Natural killer cell treated with Interleukin-12 subunit alpha and Interleukin-12 subunit beta and Interleukin-15 and Interleukin-18, amount 100 ng/mL, for 72 hours (primary cell): ENCODE results near the gene SUSD1. TPM values are rescaled to one million over a fixed set of nuclear protein-coding genes. Genes with fewer than 3 reads are reported as not detected.
"Not testable (repeated sequence)": the region's sequence is repeated elsewhere in the genome, so short reads cannot be mapped to it uniquely, and the experiment has no call there.

ENCODE experiments used
- ATAC-seq, 2 donors: fragments of 150-1000 bp; cut with Tn5 transposase in 1 of 2; sonication (Bioruptor Pico), chemical (Tn5 transposase) in 1 of 2; 2 replicates each; pipeline ENCODE4 v1.10.0; 2021
- DNase-seq: peaks from one replicate; pipeline ENCODE4 v3.0.0; 2022; ENCODE audit warnings: low spot score
- H3K27ac Mint-ChIP-seq, 2 donors: 1 replicate in 1 of 2; 2 replicates in 1 of 2; pipeline ENCODE4 v1.8.0; 2022; ENCODE audit warnings: mixed read lengths in 2 of 2, mild to moderate bottlenecking in 1 of 2, moderate library complexity in 1 of 2
- H3K27me3 Mint-ChIP-seq, 2 donors: 1 replicate in 1 of 2; 2 replicates in 1 of 2; pipeline ENCODE4 v1.8.0; 2022; ENCODE audit warnings: mixed read lengths in 2 of 2
- H3K36me3 Mint-ChIP-seq: one replicate; pipeline ENCODE4 v1.8.0; 2022; ENCODE audit warnings: mixed read lengths
- H3K4me1 Mint-ChIP-seq, 2 donors: 1 replicate in 1 of 2; 2 replicates in 1 of 2; pipeline ENCODE4 v1.8.0; 2022; ENCODE audit warnings: low read depth in 2 of 2, mixed read lengths in 2 of 2, mild to moderate bottlenecking in 1 of 2
- H3K4me3 Mint-ChIP-seq: one replicate; pipeline ENCODE4 v1.8.0; 2022; ENCODE audit warnings: mixed read lengths
- H3K9me3 Mint-ChIP-seq: 2 replicates; pipeline ENCODE4 v1.8.0; 2022; ENCODE audit warnings: mixed read lengths
- total RNA-seq, 2 donors: library from RNA; stranded (reverse); gene quantifications; one replicate each; pipeline ENCODE4 v1.2.3, GENCODE V29; 2022

Gene SUSD1
- total RNA-seq, 2 donors from 2014 or later: 20.0 to 23.4 TPM

DNA sequence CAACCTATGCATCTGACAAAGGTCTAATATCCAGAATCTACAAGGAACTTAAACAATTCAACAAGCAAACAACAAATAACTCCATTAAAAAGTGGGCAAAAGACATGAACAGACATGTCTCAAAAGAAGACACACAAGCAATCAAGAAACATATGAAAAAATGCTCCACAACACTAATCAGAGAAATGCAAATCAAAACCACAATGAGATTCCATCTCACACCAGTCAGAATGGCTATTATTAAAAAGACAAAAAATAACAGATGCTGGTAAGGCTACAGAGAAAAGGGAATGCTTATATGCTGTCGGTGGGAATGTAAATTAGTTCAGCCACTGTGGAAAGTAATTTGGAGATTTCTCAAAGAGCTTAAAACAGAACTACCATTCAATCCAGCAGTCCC lies 41.3 kb downstream of the SUSD1 start:
- not testable (repeated sequence) for H3K4me1 Mint-ChIP-seq, H3K9me3 Mint-ChIP-seq, ATAC-seq, H3K27me3 Mint-ChIP-seq, DNase-seq, H3K4me3 Mint-ChIP-seq, H3K27ac Mint-ChIP-seq
- H3K36me3 Mint-ChIP-seq: peaks cover 15% of the 10 kb centered on the region

GRCh38 chr9:112132356-112132755 lies 42.7 kb downstream of the SUSD1 start:
- no peak for ATAC-seq
- Mint-ChIP-seq H3K9me3 (no peaks in the 10 kb centered on the region), H3K36me3 (peaks cover 15% of the 10 kb centered on the region), H3K4me3 (no peak overlapping the region), H3K27me3 (no peaks in the 10 kb centered on the region), H3K27ac (no peak overlapping the region), H3K4me1 (peaks cover 0 to 10% of the 10 kb centered on the region in 2 donors)
- DNase-seq: no peak

DNA sequence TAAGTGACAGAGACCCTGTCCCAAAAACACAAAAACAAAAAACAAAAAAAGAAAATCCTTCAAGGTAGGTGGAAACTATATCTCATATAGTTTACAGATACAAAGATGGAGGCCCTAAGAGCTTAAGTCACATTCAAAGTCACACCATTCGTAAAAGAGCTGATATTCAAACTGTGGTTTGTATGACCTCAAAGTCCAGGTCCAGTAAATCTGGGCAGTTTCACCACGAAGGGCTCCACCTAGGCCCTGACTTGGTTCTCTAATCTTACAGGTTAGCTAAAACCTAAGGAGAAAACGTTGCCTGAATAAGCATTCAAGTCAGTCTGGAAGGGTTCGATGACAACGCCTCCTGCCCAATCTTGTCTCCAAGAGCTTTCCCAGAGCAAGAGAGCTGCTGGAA lies 44.1 kb downstream of the SUSD1 start:
- Mint-ChIP-seq H3K4me1 (peaks cover 2 to 7% of the 10 kb centered on the region in 2 donors), H3K4me3 (no peak overlapping the region), H3K27ac (no peak overlapping the region), H3K9me3 (no peaks in the 10 kb centered on the region), H3K27me3 (no peaks in the 10 kb centered on the region), H3K36me3 (peaks cover 10% of the 10 kb centered on the region)
- ATAC-seq (no peak), DNase-seq (no peak)

DNA sequence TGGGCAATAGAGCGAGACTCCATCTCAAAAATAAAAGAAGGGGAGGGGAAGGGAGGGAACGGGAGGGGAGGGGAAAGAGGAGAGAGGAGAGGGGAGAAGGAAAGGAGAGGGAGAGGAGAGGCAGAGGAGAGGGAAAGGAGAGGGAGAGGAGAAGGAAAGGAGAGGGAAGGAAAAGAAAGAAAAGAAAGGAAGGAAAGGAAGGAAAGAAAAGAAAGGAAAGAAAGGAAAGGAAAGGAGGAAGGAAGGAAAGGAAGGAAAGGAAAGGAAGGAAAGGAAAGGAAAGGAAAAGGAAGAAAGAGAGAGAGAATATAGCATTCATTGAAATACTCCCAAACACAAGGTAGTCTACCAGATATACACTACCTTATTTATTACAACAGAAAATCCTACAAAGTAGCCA lies 44.8 kb downstream of the SUSD1 start:
- ATAC-seq: no peak

DNA sequence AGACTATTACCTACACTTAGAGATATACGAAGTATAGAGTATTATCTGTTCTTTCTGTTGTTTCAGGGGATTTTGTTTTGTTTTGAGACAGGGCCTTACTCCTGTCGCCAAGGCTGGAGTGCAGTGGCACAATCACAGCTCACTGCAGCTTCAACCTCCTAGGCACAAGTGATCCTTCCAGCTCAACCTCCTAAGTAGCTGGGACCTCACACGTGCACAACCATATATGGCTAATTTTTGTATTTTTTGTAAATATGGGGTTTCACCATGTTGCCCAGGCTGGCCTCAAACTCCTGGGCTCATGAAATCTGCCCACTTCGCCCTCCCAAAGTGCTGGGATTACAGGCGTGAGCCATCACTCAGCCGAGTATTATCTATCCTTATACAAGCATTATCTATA lies 45.9 kb downstream of the SUSD1 start:
- Mint-ChIP-seq H3K4me3 (no peak overlapping the region), H3K9me3 (no peaks in the 10 kb centered on the region), H3K36me3 (peaks cover 10% of the 10 kb centered on the region), H3K4me1 (peaks cover 4 to 7% of the 10 kb centered on the region in 2 donors), H3K27ac (no peak overlapping the region), H3K27me3 (no peaks in the 10 kb centered on the region)
- ATAC-seq (no peak), DNase-seq (no peak)

More for the DNA sequence above, 44.8 kb downstream of the SUSD1 start:
- no peak overlapping the region for H3K27ac Mint-ChIP-seq
- H3K27me3 Mint-ChIP-seq: no peaks in the 10 kb centered on the region
- peaks cover 10% of the 10 kb centered on the region for H3K36me3 Mint-ChIP-seq
- H3K4me1 Mint-ChIP-seq: peaks cover 4 to 7% of the 10 kb centered on the region in 2 donors
- DNase-seq: no peak
- no peak overlapping the region for H3K4me3 Mint-ChIP-seq
- no peaks in the 10 kb centered on the region for H3K9me3 Mint-ChIP-seq

GRCh38 chr9:112128399-112128798 lies 46.7 kb downstream of the SUSD1 start:
- not testable (repeated sequence) for ATAC-seq, H3K4me3 Mint-ChIP-seq

GRCh38 chr9:112127281-112127680 lies 47.8 kb downstream of the SUSD1 start:
- Mint-ChIP-seq H3K36me3 (peaks cover 9% of the 10 kb centered on the region), H3K27ac (no peak overlapping the region), H3K27me3 (no peaks in the 10 kb centered on the region), H3K9me3 (no peaks in the 10 kb centered on the region), H3K4me3 (no peak overlapping the region), H3K4me1 (peaks cover 12 to 14% of the 10 kb centered on the region in 2 donors)
- DNase-seq: no peak
- no peak for ATAC-seq

More at GRCh38 chr9:112128399-112128798, 46.7 kb downstream of the SUSD1 start:
- H3K9me3 Mint-ChIP-seq, H3K27ac Mint-ChIP-seq, H3K4me1 Mint-ChIP-seq, DNase-seq, H3K36me3 Mint-ChIP-seq, H3K27me3 Mint-ChIP-seq: not testable (repeated sequence)

GRCh38 chr9:112125951-112126388 lies 49.1 kb downstream of the SUSD1 start:
- Mint-ChIP-seq H3K4me1 (peaks cover 25 to 27% of the 10 kb centered on the region in 2 donors), H3K27me3 (no peaks in the 10 kb centered on the region), H3K9me3 (no peaks in the 10 kb centered on the region), H3K27ac (no peak overlapping the region), H3K4me3 (no peak overlapping the region), H3K36me3 (peaks cover 9% of the 10 kb centered on the region)
- DNase-seq (no peak), ATAC-seq (no peak)

DNA sequence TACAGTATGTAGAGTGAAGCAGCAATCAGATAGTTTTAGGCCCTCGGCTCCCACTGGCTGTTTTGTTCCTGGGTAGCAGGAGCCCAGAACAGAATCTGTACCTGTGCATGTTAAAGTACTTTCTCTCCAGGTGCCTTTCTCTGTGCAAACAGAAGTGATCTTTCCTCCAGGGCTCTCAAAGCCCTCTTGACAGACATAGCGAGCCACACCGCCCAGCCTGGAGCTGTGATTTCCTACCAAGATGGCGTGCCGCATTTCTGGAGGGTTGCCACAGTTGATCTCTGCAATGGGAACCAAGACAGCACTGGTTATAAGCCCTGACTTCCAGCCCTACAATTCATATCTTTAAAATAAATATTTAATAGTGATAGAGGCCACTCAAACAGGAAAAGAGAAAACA lies 50.9 kb downstream of the SUSD1 start:
- peaks cover 30% of the 10 kb centered on the region in 2 donors for H3K4me1 Mint-ChIP-seq
- DNase-seq: no peak
- no peaks in the 10 kb centered on the region for H3K27me3 Mint-ChIP-seq
- no peak overlapping the region for H3K27ac Mint-ChIP-seq
- no peak overlapping the region for H3K4me3 Mint-ChIP-seq
- H3K9me3 Mint-ChIP-seq: no peaks in the 10 kb centered on the region
- no peak for ATAC-seq
- peaks cover 16% of the 10 kb centered on the region for H3K36me3 Mint-ChIP-seq

DNA sequence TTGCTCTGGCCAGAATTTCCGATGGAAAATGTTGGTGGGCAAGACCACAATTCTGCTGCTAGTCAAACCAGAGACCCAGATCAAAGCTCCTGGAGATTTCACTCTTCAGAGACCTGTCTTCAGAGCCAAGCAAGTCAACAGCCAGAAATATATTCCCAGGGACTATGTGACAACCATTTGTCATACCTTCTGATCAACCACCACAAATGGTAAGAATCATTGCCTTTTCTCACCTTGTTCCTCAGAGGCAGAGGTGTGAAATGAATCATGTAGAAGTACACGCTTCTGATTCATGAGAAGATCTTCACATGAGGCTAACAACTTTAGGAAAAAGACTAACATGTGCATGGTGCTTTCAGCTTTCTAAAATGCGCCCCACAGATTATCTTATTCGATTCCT lies 53.5 kb downstream of the SUSD1 start:
- peak overlapping the region in 1 of 2 donors; percentile 27 for H3K27ac Mint-ChIP-seq
- ATAC-seq (peak; percentile 89 to 91), DNase-seq (no peak)
- H3K9me3 Mint-ChIP-seq: no peaks in the 10 kb centered on the region
- peaks cover 26 to 30% of the 10 kb centered on the region in 2 donors for H3K4me1 Mint-ChIP-seq
- peaks cover 16% of the 10 kb centered on the region for H3K36me3 Mint-ChIP-seq
- H3K27me3 Mint-ChIP-seq: no peaks in the 10 kb centered on the region
- H3K4me3 Mint-ChIP-seq: peak overlapping the region; percentile 9

DNA sequence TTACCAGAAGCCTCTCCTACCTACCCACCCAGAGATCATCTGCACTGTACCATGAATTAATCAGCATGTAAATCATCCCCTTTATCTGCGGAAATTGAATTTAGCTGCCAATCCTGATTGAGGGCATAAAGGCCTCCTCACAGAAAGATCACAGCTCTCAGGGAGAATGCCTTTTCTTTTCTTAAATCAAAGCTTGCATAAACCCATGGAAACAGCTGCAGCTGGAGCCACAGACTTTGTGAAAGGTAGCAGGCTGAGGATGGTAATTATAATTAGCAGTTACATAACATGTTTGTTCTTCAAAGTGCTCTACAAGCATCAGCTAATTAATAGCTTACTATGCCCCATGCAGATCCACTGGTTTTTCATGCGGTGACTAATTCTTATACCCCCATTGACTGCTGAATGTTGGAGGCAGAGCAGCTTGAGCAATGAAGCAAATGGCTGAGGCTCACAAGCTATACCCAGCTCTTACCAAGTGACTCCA lies 54.6 kb downstream of the SUSD1 start:
- H3K36me3 Mint-ChIP-seq: peaks cover 16% of the 10 kb centered on the region
- ATAC-seq (no peak), DNase-seq (no peak)
- H3K4me1 Mint-ChIP-seq: peaks cover 26% of the 10 kb centered on the region in 2 donors
- H3K27ac Mint-ChIP-seq: no peak overlapping the region
- no peak overlapping the region for H3K4me3 Mint-ChIP-seq
- no peaks in the 10 kb centered on the region for H3K27me3 Mint-ChIP-seq
- H3K9me3 Mint-ChIP-seq: no peaks in the 10 kb centered on the region

- Mint-ChIP-seq H3K4me1 (peaks cover 26 to 27% of the 10 kb centered on the region in 2 donors), H3K4me3 (no peak overlapping the region), H3K27ac (no peak overlapping the region), H3K27me3 (no peaks in the 10 kb centered on the region), H3K9me3 (no peaks in the 10 kb centered on the region), H3K36me3 (peaks cover 16% of the 10 kb centered on the region)
- DNase-seq (no peak), ATAC-seq (no peak)
Observed at GRCh38 chr9:112120030-112120341, 55.1 kb downstream of the SUSD1 start.

GRCh38 chr9:112119225-112120029 lies 55.7 kb downstream of the SUSD1 start:
- peaks cover 26 to 31% of the 10 kb centered on the region in 2 donors for H3K4me1 Mint-ChIP-seq
- peak overlapping the region in 1 of 2 donors; percentile 3 for H3K27ac Mint-ChIP-seq
- H3K36me3 Mint-ChIP-seq: peaks cover 16% of the 10 kb centered on the region
- H3K4me3 Mint-ChIP-seq: no peak overlapping the region
- H3K27me3 Mint-ChIP-seq: no peaks in the 10 kb centered on the region
- no peak for DNase-seq
- ATAC-seq: no peak
- no peaks in the 10 kb centered on the region for H3K9me3 Mint-ChIP-seq

GRCh38 chr9:112118009-112118408 lies 57.1 kb downstream of the SUSD1 start:
- Mint-ChIP-seq H3K9me3 (no peaks in the 10 kb centered on the region), H3K4me3 (no peak overlapping the region), H3K27me3 (no peaks in the 10 kb centered on the region), H3K27ac (no peak overlapping the region), H3K4me1 (peaks cover 25 to 30% of the 10 kb centered on the region in 2 donors), H3K36me3 (peaks cover 13% of the 10 kb centered on the region)
- DNase-seq (no peak), ATAC-seq (no peak)
